Measurements from ENCODE around the gene ANO10.
"Not testable (repeated sequence)": the region's sequence is repeated elsewhere in the genome, so short reads cannot be mapped to it uniquely, and the experiment has no call there.

The ANO10 gene

GRCh38 chr3:43525941-43526607 lies 95.7 kb downstream of the ANO10 start:
- no peak for DNase-seq (ENCODE audit: low read depth)
- TF ChIP-seq CTCF (IDR thresholded peaks at IDR 0.05; ENCODE audit: insufficient read depth, low read depth, low read length, missing control alignments), result no peak
- no peak overlapping the region for H3K4me3 ChIP-seq (ENCODE audit: low read depth, low read length)

- TF ChIP-seq CTCF (IDR thresholded peaks at IDR 0.05; ENCODE audit: insufficient read depth, low read depth, low read length, missing control alignments), result no peak
- DNase-seq (ENCODE audit: low read depth), result no peak
- H3K4me3 ChIP-seq (ENCODE audit: low read depth, low read length), result no peak overlapping the region
Measured at GRCh38 chr3:43525386-43525785, 96.4 kb downstream of the ANO10 start.

GRCh38 chr3:43523454-43524053 lies 98.3 kb downstream of the ANO10 start:
- peak; percentile 42 for DNase-seq (ENCODE audit: low read depth)
- no peak for TF ChIP-seq CTCF (IDR thresholded peaks at IDR 0.05; ENCODE audit: insufficient read depth, low read depth, low read length, missing control alignments)
- H3K4me3 ChIP-seq (ENCODE audit: low read depth, low read length), result no peak overlapping the region

- TF ChIP-seq CTCF (IDR thresholded peaks at IDR 0.05; ENCODE audit: insufficient read depth, low read depth, low read length, missing control alignments), result no peak
- no peak overlapping the region for H3K4me3 ChIP-seq (ENCODE audit: low read depth, low read length)
- no peak for DNase-seq (ENCODE audit: low read depth)
Measured at GRCh38 chr3:43522727-43523362, 99.0 kb downstream of the ANO10 start.

GRCh38 chr3:43521941-43522340 lies 99.9 kb downstream of the ANO10 start:
- H3K4me3 ChIP-seq (ENCODE audit: low read depth, low read length), result no peak overlapping the region
- TF ChIP-seq CTCF (IDR thresholded peaks at IDR 0.05; ENCODE audit: insufficient read depth, low read depth, low read length, missing control alignments), result no peak
- DNase-seq (ENCODE audit: low read depth), result no peak

GRCh38 chr3:43518515-43518914 lies 103.3 kb downstream of the ANO10 start:
- not testable (repeated sequence) for H3K4me3 ChIP-seq (ENCODE audit: low read depth, low read length); DNase-seq (ENCODE audit: low read depth)

DNA sequence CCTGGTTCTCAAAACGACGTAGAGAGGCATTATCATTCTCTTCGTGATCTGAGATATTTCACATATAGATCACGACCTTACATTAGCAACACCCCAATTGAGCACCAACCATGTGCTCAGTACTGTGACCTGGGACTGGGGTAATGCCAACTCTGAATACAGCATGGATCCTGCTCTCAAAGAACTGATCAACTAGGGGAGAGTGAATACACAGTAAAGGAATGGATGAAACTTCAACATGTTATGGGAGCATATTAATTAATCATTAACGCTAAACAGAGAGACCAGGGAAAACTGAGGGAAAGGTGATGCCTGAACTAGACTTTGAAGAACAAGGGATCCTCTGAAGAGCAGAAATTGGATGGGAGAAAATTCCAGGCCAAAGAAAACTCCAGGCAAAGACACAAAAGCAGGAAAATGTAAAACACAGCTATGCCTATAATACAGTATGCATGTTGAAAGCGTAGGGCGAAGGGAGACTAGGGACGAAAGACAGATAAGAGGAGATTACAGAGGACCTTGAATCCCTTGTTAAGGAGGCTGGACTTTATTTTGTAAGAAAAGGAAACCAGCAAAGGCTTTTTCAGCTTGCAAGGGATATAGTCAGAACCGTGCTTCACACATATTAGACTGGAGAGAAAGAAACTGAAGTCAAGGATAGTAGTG lies 105.7 kb downstream of the ANO10 start:
- DNase-seq (ENCODE audit: low read depth), result no peak
- no peak for TF ChIP-seq CTCF (IDR thresholded peaks at IDR 0.05; ENCODE audit: insufficient read depth, low read depth, low read length, missing control alignments)
- H3K4me3 ChIP-seq (ENCODE audit: low read depth, low read length), result no peak overlapping the region
